ENCODE measurements around the gene SEC11A. TPM values are rescaled to one million over a fixed set of nuclear protein-coding genes. Genes with fewer than 3 reads are reported as not detected.
A peak's percentile ranks its signal among the peaks of the same experiment; 100 is the strongest.

Gene SEC11A
- total and polyA plus RNA-seq, 8 donors: 159 to 279 (median 253) TPM

DNA sequence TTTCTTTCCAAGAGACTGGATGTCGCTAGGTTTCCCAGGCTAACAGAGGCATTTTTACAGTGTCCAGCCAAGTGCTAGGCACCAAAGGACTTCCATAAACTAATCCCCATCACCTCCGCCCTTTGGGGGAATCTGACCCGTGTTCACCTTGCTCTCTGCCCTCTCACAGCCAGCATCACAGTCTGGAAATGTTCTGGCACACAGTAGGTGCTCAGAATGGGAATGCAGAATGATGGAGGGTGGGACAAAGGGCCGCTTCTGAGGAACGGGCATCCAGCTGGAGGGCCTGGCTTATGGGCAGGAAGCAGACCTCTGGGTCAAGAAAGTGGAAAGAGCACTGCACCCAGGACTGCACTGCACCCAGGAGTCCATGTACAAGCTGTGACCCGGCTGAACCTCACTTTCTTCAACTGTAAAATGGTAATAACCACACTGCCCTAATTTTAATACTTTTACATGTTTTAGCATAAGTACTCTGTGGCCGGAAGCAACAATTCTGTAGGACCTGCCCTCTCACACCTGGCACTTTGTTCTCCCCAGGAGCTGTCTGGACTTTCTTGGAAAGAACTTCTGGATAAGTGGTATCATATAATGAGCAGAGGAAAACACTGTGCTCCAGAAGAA lies 57.0 kb downstream of the SEC11A start:
- peak overlapping the region in 1 of 2 donors; percentile 53 for H3K4me3 ChIP-seq
- TF ChIP-seq, protein P1, sequence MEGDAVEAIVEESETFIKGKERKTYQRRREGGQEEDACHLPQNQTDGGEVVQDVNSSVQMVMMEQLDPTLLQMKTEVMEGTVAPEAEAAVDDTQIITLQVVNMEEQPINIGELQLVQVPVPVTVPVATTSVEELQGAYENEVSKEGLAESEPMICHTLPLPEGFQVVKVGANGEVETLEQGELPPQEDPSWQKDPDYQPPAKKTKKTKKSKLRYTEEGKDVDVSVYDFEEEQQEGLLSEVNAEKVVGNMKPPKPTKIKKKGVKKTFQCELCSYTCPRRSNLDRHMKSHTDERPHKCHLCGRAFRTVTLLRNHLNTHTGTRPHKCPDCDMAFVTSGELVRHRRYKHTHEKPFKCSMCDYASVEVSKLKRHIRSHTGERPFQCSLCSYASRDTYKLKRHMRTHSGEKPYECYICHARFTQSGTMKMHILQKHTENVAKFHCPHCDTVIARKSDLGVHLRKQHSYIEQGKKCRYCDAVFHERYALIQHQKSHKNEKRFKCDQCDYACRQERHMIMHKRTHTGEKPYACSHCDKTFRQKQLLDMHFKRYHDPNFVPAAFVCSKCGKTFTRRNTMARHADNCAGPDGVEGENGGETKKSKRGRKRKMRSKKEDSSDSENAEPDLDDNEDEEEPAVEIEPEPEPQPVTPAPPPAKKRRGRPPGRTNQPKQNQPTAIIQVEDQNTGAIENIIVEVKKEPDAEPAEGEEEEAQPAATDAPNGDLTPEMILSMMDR (IDR thresholded peaks at IDR 0.05): no peak
- ATAC-seq (no peak), DNase-seq (no peak)
- H3K27me3 ChIP-seq: no peaks in the 10 kb centered on the region
- H3K9me3 ChIP-seq: no peaks in the 10 kb centered on the region
- peaks cover 0 to 6% of the 10 kb centered on the region in 2 donors for H3K36me3 ChIP-seq
- H3K4me1 ChIP-seq: peaks cover 0 to 30% of the 10 kb centered on the region in 2 donors
- intact Hi-C loops (cut with DNase I): no loop called here
- H3K27ac ChIP-seq: peak overlapping the region; percentile 19 to 69

DNA sequence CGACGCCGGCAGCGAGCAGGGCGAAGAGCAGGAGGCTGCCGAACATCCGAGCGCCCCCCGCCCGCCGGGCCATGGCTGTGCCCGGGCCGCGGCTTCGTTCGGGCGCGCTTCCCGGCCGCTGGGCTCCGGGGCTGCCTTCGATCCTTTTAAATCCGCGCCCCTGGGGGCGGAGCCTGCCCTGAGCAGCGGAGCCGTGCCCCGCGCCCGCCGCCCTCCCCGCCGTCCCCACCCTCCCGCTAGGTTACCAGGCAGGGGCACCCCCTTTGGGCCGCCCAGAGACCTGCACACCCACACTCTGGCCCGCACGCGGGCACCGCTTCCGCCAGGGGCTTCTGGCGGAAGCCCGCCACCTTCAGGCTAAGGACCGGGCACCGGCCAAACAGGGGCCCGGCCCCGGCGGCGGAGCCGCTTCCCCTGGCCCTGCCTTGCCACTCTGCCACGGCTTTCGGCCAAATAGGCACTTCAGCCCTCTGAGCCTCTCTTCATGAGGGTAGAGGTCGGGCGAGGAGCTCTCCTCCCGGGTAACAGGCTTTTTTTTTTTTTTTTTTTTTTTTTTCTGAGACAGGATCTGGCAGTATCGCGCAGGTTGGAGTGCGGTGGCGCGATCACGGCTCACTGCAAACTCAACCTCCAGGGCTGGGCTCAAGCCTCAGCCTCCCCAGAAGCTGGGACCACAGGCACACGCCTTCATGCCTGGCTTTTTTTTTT lies 57.7 kb downstream of the SEC11A start, which contains the start of gene NMB:
TSS of gene NMB (minus strand) at position 120 of the 708 bp plus-strand sequence. CDS start at position 73, 47 bp downstream.
- ATAC-seq (peak; percentile 79), DNase-seq (peak; percentile 63 to 94 (median 88))
- TF ChIP-seq, protein P1 (IDR thresholded peaks at IDR 0.05): peak; percentile 29 to 52
- Histone ChIP-seq H3K4me3 (peak within 1 kb of the TSS; percentile 46 to 53), H3K9me3 (no peaks in the 10 kb centered on the region), H3K27me3 (no peaks in the 10 kb centered on the region), H3K4me1 (peaks cover 5 to 35% of the 10 kb centered on the region in 2 donors), H3K36me3 (no peaks in the 10 kb centered on the region), H3K27ac (peak within 1 kb of the TSS; percentile 19 to 69)
- intact Hi-C loops (cut with DNase I): no loop called here

DNA sequence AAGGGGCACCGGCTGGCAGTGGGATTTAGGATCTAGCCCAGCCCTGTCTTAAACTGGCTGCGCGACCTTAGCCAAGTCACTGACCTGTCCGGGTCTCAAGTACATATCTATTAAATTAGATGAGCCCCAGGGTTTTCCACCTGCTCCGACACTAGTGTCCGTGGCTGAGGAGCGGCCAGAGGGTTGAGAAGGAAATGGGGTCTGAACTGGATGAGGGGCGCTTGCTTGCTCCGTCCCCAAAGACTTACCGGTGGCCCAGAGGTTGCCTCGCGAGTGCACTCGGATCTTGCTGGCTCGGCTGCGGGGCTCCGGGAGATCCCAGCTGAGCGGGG lies 58.2 kb downstream of the SEC11A start:
- DNase-seq (no peak), ATAC-seq (no peak)
- peaks cover 11 to 40% of the 10 kb centered on the region in 2 donors for H3K4me1 ChIP-seq
- H3K4me3 ChIP-seq: peak overlapping the region; percentile 46 to 53
- TF ChIP-seq, protein P1 (IDR thresholded peaks at IDR 0.05): no peak
- peak overlapping the region; percentile 19 to 69 for H3K27ac ChIP-seq
- no peaks in the 10 kb centered on the region for H3K9me3 ChIP-seq
- intact Hi-C loops (cut with DNase I): no loop called here
- no peaks in the 10 kb centered on the region for H3K27me3 ChIP-seq
- no peaks in the 10 kb centered on the region for H3K36me3 ChIP-seq

DNA sequence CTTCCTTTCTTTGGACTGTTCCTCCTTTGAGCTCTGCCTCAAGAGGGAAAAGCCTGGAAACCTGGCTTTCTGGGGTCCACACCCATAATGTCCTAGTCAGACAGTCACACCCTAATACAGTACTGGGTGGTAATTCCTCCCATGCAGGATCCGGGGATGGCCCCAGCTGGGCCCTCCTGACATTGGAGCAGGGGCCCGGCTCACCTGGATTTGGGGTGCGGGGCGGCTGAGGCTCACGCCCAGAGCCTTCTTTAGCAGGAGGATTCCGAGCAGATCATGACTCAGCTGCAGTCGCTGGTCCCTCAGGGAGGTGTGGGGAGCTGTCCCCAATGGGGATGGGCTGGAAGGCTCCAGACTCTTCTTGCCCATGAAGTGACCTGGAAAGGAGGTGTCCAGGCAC lies 59.0 kb downstream of the SEC11A start:
- Histone ChIP-seq H3K4me1 (peaks cover 13 to 48% of the 10 kb centered on the region in 2 donors), H3K27me3 (no peaks in the 10 kb centered on the region), H3K4me3 (no peak overlapping the region), H3K36me3 (peaks cover 0 to 5% of the 10 kb centered on the region in 2 donors), H3K9me3 (no peaks in the 10 kb centered on the region), H3K27ac (no peak overlapping the region)
- TF ChIP-seq, protein P1 (IDR thresholded peaks at IDR 0.05): no peak
- ATAC-seq (no peak), DNase-seq (no peak)
- intact Hi-C loops (cut with DNase I): no loop called here

DNA sequence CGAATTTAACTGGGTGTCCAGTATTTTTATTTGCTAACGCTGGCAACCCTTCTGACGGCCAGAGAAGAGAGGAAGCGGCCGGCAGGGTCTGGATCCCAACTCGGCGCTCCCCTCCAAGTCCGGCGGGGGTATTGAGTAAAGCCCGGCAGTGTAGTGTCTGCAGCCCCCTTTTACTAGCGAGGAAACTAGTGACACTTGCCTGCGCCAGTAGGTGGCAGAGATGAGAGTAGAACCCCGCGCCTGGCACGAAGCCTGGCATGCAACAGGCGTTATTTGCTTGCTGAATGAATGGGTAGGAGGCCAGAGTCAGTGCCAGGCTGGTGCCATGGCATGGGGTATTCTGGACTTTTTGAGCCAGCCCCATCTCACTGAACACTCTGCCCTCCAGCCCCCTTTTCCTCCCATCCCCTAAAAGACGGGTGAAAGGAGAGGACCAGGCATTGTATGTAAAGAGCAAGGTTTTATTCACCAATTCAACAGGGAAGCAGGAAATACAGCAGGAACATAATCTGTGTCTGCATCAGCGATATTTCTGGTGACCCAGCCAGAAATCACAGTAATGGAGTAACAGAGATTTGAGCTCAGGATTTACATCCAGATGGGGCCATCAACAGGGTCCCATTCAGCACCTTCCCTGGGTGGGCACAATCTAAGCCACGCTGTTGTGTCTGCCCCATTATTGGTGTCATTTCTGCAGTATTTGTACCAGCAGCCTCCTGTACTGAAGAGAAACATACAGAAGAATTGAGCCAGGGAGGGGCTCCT lies 61.1 kb downstream of the SEC11A start:
- DNase-seq (peak; percentile 53 to 90 (median 84)), ATAC-seq (peak; percentile 73)
- Histone ChIP-seq H3K9me3 (no peaks in the 10 kb centered on the region), H3K4me3 (peak overlapping the region; percentile 71 to 87), H3K27me3 (no peaks in the 10 kb centered on the region), H3K27ac (peak overlapping the region; percentile 72 to 94), H3K4me1 (peaks cover 13 to 58% of the 10 kb centered on the region in 2 donors), H3K36me3 (peaks cover 0 to 26% of the 10 kb centered on the region in 2 donors)
- TF ChIP-seq, protein P1 (IDR thresholded peaks at IDR 0.05): peak; percentile 65 to 69
- intact Hi-C loops (cut with DNase I): no loop called here

Measured in left lung (tissue), 10 donors.